ENCODE results near the gene BMERB1. TPM values are rescaled to one million over a fixed set of nuclear protein-coding genes. Genes with fewer than 3 reads are reported as not detected.

Gene BMERB1
- total RNA-seq, 2 experiments from 2014 or later, result 0.85 to 0.98 TPM

GRCh38 chr16:15498427-15499175 is 64.2 kb downstream of the BMERB1 start:
- Histone ChIP-seq H3K4me3 (ENCODE audit: low read length) (no peak overlapping the region), H3K27ac (ENCODE audit: low read depth in 1 of 2, low read length in 2 of 2) (no peak overlapping the region), H3K36me3 (ENCODE audit: insufficient read depth, low read length) (no peaks in the 10 kb centered on the region), H3K4me1 (ENCODE audit: insufficient read depth, low read length) (no peaks in the 10 kb centered on the region), H3K9me3 (ENCODE audit: control insufficient read depth in 1 of 2, insufficient read depth in 1 of 2, low read length in 2 of 2) (no peaks in the 10 kb centered on the region), H3K27me3 (ENCODE audit: control insufficient read depth in 1 of 2, insufficient read depth in 2 of 2, low read length in 2 of 2) (no peaks in the 10 kb centered on the region)
- H3K4me1 Mint-ChIP-seq (ENCODE audit: low read depth), result no peaks in the 10 kb centered on the region
- no peak for DNase-seq
- no peak for ATAC-seq (ENCODE audit: poor library complexity)
- H3K27ac Mint-ChIP-seq, result no peak overlapping the region
- intact Hi-C loops (cut with DNase I, micrococcal nuclease), result no loop called here
- CTCF ChIA-PET, result no interaction called here
- no peaks in the 10 kb centered on the region for H3K36me3 Mint-ChIP-seq (ENCODE audit: low read depth)
- no peaks in the 10 kb centered on the region for H3K9me3 Mint-ChIP-seq
- POLR2A ChIA-PET, result no interaction called here
- H3K4me3 Mint-ChIP-seq, result no peak overlapping the region
- no peaks in the 10 kb centered on the region for H3K27me3 Mint-ChIP-seq
- TF ChIP-seq CTCF (IDR thresholded peaks at IDR 0.05), result no peak

- H3K4me3 ChIP-seq (ENCODE audit: low read length), result no peak overlapping the region
- intact Hi-C loops (cut with DNase I, micrococcal nuclease), result no loop called here
- H3K27ac ChIP-seq (ENCODE audit: low read depth in 1 of 2, low read length in 2 of 2), result no peak overlapping the region
- CTCF ChIA-PET, result no interaction called here
- TF ChIP-seq CTCF (IDR thresholded peaks at IDR 0.05), result no peak
- no peak for DNase-seq
- no peaks in the 10 kb centered on the region for H3K36me3 Mint-ChIP-seq (ENCODE audit: low read depth)
- no peak for ATAC-seq (ENCODE audit: poor library complexity)
- H3K4me1 Mint-ChIP-seq (ENCODE audit: low read depth), result no peaks in the 10 kb centered on the region
- H3K4me3 Mint-ChIP-seq, result no peak overlapping the region
- H3K27me3 ChIP-seq (ENCODE audit: control insufficient read depth in 1 of 2, insufficient read depth in 2 of 2, low read length in 2 of 2), result no peaks in the 10 kb centered on the region
- no peak overlapping the region for H3K27ac Mint-ChIP-seq
- no peaks in the 10 kb centered on the region for H3K4me1 ChIP-seq (ENCODE audit: insufficient read depth, low read length)
- H3K27me3 Mint-ChIP-seq, result peaks cover under 1% of the 10 kb centered on the region
- no peaks in the 10 kb centered on the region for H3K9me3 Mint-ChIP-seq
- H3K9me3 ChIP-seq (ENCODE audit: control insufficient read depth in 1 of 2, insufficient read depth in 1 of 2, low read length in 2 of 2), result no peaks in the 10 kb centered on the region
- POLR2A ChIA-PET, result no interaction called here
- no peaks in the 10 kb centered on the region for H3K36me3 ChIP-seq (ENCODE audit: insufficient read depth, low read length)
Observed at GRCh38 chr16:15502041-15502725, 67.8 kb downstream of the BMERB1 start.

GRCh38 chr16:15506441-15506840 is 72.1 kb downstream of the BMERB1 start:
- intact Hi-C loops (cut with DNase I, micrococcal nuclease), result no loop called here
- no peaks in the 10 kb centered on the region for H3K36me3 Mint-ChIP-seq (ENCODE audit: low read depth)
- no peaks in the 10 kb centered on the region for H3K9me3 Mint-ChIP-seq
- CTCF ChIA-PET, result interaction anchor here (2.3 kb wide), 1 partner anchor 136 kb away, joined by 4 read pairs; the partner anchor contains the start of gene MARF1
- Histone ChIP-seq H3K4me1 (ENCODE audit: insufficient read depth, low read length) (peaks cover 16% of the 10 kb centered on the region), H3K27ac (ENCODE audit: low read depth in 1 of 2, low read length in 2 of 2) (no peak overlapping the region), H3K36me3 (ENCODE audit: insufficient read depth, low read length) (no peaks in the 10 kb centered on the region), H3K9me3 (ENCODE audit: control insufficient read depth in 1 of 2, insufficient read depth in 1 of 2, low read length in 2 of 2) (no peaks in the 10 kb centered on the region), H3K27me3 (ENCODE audit: control insufficient read depth in 1 of 2, insufficient read depth in 2 of 2, low read length in 2 of 2) (no peaks in the 10 kb centered on the region), H3K4me3 (ENCODE audit: low read length) (no peak overlapping the region)
- H3K27me3 Mint-ChIP-seq, result peaks cover 5% of the 10 kb centered on the region
- no peak overlapping the region for H3K27ac Mint-ChIP-seq
- POLR2A ChIA-PET, result interaction anchor here (0.7 kb wide), 1 partner anchor 30 kb away, joined by 5 read pairs; no protein-coding TSS in a partner anchor
- no peak overlapping the region for H3K4me3 Mint-ChIP-seq
- ATAC-seq (ENCODE audit: poor library complexity) (no peak), DNase-seq (no peak)
- no peak for TF ChIP-seq CTCF (IDR thresholded peaks at IDR 0.05)
- peaks cover 17% of the 10 kb centered on the region for H3K4me1 Mint-ChIP-seq (ENCODE audit: low read depth)
